ENCODE results near the gene CRACR2A.

CRACR2A gene

DNA sequence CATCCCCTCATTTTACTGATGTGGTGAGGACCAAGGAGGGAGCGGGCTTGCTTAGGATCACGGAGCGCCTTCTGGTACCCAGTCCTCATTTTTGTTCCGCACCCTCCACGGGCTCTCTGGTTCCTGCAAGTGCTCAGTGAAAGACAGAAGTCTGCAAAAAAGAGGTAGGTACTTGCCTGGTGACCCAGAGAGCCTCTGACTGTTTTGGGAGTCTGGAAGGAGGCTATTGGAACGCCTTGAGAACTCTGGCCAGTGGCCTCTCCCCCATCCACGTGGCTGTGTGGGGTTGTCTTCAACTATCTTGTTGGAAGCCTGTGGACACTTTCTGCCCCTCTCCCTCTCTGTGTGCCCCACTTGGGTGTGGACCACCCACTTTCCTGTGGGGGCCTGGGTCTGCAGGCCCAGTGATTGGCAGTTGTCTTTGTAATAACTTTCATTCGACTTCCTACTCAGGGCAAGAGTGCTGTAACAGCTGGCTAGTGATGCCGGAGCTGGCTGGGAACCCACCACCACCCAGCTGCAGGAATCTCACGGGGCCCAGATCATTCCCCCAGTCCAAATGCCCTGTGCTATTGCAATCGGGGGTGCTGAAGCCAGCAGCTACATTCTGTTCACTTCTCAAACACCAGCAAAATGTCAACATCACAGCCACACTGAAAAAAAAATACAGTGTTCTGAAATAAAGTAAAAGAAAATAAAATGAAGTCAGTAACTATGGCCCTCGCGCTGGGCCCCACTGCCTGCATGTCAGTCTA, 139.1 kb downstream of the CRACR2A start:
- CTCF ChIA-PET: no interaction called here
- POLR2A ChIA-PET: no interaction called here
- no peak for TF ChIP-seq CTCF (IDR thresholded peaks at IDR 0.05; ENCODE audit: control extremely low read depth, extremely low read depth, low read depth, missing control alignments)
- DNase-seq (ENCODE audit: extremely low spot score): no peak

DNA sequence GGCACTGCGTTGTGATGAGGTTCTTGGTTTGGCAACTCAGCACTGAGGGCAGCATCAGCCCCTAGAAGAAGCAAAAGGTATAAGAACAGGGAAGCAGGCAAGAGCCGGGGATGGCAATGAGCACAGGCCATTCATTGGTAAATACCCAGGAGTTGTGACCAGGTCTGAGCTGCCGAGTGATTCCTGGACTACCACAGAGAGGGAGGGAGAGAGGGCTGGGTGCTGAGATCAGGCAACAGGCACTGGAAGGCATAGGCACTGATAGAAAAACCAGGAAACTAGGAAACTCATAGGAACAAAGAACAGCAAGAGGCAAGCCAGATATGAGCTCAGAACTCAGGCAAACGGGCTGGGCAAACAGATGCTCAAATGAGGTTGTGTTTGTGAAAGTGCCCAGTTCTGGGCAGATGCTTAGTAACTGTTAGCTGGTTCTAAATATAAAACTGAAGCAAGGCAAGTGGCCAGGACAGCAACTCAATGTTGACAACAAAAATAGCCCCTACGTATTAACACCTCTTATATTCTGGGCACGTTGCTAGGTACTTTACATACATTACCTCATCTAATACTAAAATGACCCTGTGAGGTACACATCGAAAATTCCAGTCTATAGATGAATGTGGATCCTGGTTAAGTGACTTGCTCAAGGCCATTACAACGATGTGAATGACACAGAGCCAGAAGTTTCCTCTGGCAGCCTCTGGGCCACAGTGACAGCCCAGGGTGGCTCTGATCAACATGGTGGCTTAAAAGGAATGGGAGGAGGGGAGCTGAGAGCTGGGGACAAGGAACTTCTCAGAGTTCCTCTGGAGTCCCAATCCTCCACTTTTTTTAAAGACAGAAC, 140.8 kb downstream of the CRACR2A start:
- DNase-seq (ENCODE audit: extremely low spot score): no peak
- POLR2A ChIA-PET: no interaction called here
- TF ChIP-seq CTCF (IDR thresholded peaks at IDR 0.05; ENCODE audit: control extremely low read depth, extremely low read depth, low read depth, missing control alignments): no peak
- CTCF ChIA-PET: interaction anchor here (1.2 to 1.8 kb wide), 3 partner anchors 11 to 183 kb away, joined by 3 to 6 read pairs (median 3); no protein-coding TSS in a partner anchor

DNA sequence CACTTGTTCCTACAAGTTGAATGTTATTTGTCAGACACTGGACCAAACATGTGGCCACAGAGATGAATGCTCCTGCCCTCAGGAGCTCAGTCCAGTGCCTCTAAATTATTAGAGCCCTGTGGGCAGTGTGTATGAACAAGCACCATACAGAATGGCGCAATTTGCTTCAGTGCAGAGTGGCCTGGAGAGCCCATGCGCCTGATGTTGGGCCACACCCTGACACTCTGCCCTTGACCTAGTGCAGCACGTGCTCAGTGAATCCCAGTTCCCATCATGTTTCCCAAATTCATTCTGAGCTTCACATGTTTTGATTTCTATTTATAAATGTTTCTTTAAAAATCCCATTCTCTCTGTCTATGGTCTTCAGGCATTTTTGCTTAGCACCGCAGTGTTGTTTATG, 145.1 kb downstream of the CRACR2A start:
- DNase-seq (ENCODE audit: extremely low spot score): no peak
- ChIA-PET CTCF (interaction anchor here (1.7 to 2.3 kb wide), 2 partner anchors 17 to 41 kb away, joined by 3 to 8 read pairs; no protein-coding TSS in a partner anchor), POLR2A (no interaction called here)
- no peak for TF ChIP-seq CTCF (IDR thresholded peaks at IDR 0.05; ENCODE audit: control extremely low read depth, extremely low read depth, low read depth, missing control alignments)

DNA sequence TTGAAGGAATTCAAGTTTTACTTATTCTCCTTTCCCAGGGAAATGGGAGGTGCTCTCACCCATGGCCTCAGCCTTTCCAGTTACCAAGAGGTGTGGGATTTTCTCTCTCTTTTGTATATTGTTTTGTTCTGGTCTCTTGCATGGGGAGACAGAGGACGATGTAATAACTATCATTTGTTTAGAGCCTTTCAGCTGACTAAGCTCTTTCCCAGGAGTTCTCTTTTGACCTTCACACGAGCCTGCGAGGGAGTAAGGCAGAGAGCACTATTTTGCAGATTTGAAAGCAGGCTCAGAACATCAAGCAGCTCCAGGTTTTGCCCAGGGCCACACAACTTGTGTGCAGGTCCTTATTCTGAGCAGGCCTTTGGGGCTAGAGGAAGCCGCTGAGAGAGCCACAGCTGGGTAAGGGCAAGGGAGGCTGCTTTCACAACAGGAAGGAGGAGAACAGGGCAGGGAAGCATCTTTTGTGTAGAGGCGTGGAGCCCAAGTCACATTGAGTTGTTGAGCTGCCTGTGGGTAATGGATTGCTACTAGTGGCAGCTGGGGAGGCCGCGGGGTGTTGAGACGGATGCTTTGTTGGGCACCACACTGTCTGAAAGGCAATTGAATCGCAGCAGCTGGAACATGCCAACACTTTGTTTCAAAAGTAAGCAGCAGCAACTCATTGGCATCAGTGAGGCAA, 145.7 kb downstream of the CRACR2A start:
- CTCF ChIA-PET: interaction anchor here (1.2 kb wide), 1 partner anchor 306 kb away, joined by 5 read pairs; no protein-coding TSS in a partner anchor
- DNase-seq (ENCODE audit: extremely low spot score): no peak
- POLR2A ChIA-PET: no interaction called here
- no peak for TF ChIP-seq CTCF (IDR thresholded peaks at IDR 0.05; ENCODE audit: control extremely low read depth, extremely low read depth, low read depth, missing control alignments)

DNA sequence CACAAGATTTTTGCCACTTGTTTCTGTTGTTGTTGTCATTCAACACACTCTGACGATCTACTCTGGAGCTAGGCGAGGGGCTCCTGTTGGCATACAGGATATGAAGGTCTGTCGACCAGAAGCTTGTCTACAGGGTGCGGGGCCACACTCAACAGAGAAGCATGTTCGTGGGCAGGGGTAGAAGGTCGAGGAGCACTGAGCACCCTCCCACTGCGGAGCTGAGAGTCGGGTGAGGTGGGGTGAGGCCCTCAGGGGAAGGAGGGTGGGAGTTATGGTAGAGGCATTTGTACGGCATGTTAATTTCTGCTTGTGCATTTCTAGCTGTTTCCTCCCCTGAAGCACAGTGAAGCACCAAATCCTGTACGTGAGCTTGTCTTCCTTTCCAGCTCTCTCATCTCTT, 146.8 kb downstream of the CRACR2A start:
- no peak for DNase-seq (ENCODE audit: extremely low spot score)
- TF ChIP-seq CTCF (IDR thresholded peaks at IDR 0.05; ENCODE audit: control extremely low read depth, extremely low read depth, low read depth, missing control alignments): no peak
- ChIA-PET CTCF (interaction anchor here (1.2 kb wide), 1 partner anchor 305 kb away, joined by 5 read pairs; no protein-coding TSS in a partner anchor), POLR2A (no interaction called here)

GRCh38 chr12:3605692-3606091, 147.2 kb downstream of the CRACR2A start:
- no peak for TF ChIP-seq CTCF (IDR thresholded peaks at IDR 0.05; ENCODE audit: control extremely low read depth, extremely low read depth, low read depth, missing control alignments)
- DNase-seq (ENCODE audit: extremely low spot score): no peak
- CTCF ChIA-PET: no interaction called here
- POLR2A ChIA-PET: no interaction called here
